ENCODE results near the gene CDH3. TPM values are rescaled to one million over a fixed set of nuclear protein-coding genes. Genes with fewer than 3 reads are reported as not detected.
A peak's percentile ranks its signal among the peaks of the same experiment; 100 is the strongest.

Gene CDH3
- polyA plus RNA-seq, 6 donors from 2014 or later, result 0.25 TPM; not detected in 5

GRCh38 chr16:68658341-68658973 lies 13.3 kb downstream of the CDH3 start:
- ATAC-seq (ENCODE audit: low read depth in 2 of 2) (no peak), DNase-seq (no peak)
- no peak overlapping the region for H3K27ac Mint-ChIP-seq
- no peaks in the 10 kb centered on the region for H3K4me1 Mint-ChIP-seq
- peaks cover 0 to 1% (median 0%) of the 10 kb centered on the region in 7 donors for H3K9me3 Mint-ChIP-seq
- H3K27me3 Mint-ChIP-seq, result peaks cover 14 to 38% (median 32%) of the 10 kb centered on the region in 3 donors
- no peak overlapping the region for H3K4me3 Mint-ChIP-seq
- H3K36me3 Mint-ChIP-seq, result no peaks in the 10 kb centered on the region

- DNase-seq, result no peak
- no peaks in the 10 kb centered on the region for H3K36me3 Mint-ChIP-seq
- no peaks in the 10 kb centered on the region for H3K4me1 Mint-ChIP-seq
- H3K27me3 Mint-ChIP-seq, result peaks cover 14 to 38% (median 32%) of the 10 kb centered on the region in 3 donors
- H3K4me3 Mint-ChIP-seq, result no peak overlapping the region
- ATAC-seq (ENCODE audit: low read depth in 2 of 2), result no peak
- H3K9me3 Mint-ChIP-seq, result peaks cover 0 to 1% (median 0%) of the 10 kb centered on the region in 7 donors
- no peak overlapping the region for H3K27ac Mint-ChIP-seq
Measured at GRCh38 chr16:68658974-68659360, 13.9 kb downstream of the CDH3 start.

GRCh38 chr16:68659412-68660358 lies 14.6 kb downstream of the CDH3 start:
- Mint-ChIP-seq H3K27me3 (peaks cover 14 to 38% (median 32%) of the 10 kb centered on the region in 3 donors), H3K27ac (no peak overlapping the region), H3K9me3 (peaks cover 0 to 1% (median 0%) of the 10 kb centered on the region in 7 donors), H3K36me3 (no peaks in the 10 kb centered on the region), H3K4me3 (no peak overlapping the region), H3K4me1 (no peaks in the 10 kb centered on the region)
- ATAC-seq (ENCODE audit: low read depth in 2 of 2) (no peak), DNase-seq (no peak)

GRCh38 chr16:68660359-68660795 lies 15.3 kb downstream of the CDH3 start:
- Mint-ChIP-seq H3K36me3 (no peaks in the 10 kb centered on the region), H3K4me1 (no peaks in the 10 kb centered on the region), H3K27ac (no peak overlapping the region), H3K4me3 (no peak overlapping the region), H3K27me3 (peaks cover 14 to 33% (median 31%) of the 10 kb centered on the region in 3 donors), H3K9me3 (peaks cover 0 to 1% (median 0%) of the 10 kb centered on the region in 7 donors)
- no peak for DNase-seq
- no peak for ATAC-seq (ENCODE audit: low read depth in 2 of 2)

DNA sequence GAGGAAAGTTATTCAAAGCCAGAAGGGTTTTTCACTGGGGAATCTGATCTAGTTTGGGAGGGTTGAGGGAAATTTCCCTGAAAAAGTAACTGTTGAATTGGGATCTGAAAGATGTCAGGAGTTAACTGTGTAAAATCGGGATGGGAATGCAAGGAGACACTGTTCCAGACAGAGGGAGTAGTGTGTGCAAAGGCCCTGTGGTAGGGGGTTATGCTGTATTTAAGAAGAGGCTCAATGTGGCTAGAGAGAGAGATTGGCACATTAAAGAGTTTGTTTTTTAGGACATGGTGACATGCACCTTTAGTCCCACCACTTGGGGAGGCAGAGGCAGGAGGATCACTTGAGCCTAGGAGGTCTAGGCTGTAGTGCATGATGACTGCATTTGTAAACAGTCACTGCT lies 16.9 kb downstream of the CDH3 start:
- Mint-ChIP-seq H3K4me3 (no peak overlapping the region), H3K9me3 (no peaks in the 10 kb centered on the region), H3K27me3 (peaks cover 14 to 21% (median 16%) of the 10 kb centered on the region in 3 donors), H3K36me3 (no peaks in the 10 kb centered on the region), H3K4me1 (no peaks in the 10 kb centered on the region), H3K27ac (no peak overlapping the region)
- ATAC-seq (ENCODE audit: low read depth in 2 of 2) (no peak), DNase-seq (no peak)

GRCh38 chr16:68664297-68664696 lies 19.2 kb downstream of the CDH3 start:
- H3K9me3 Mint-ChIP-seq, result no peaks in the 10 kb centered on the region
- no peaks in the 10 kb centered on the region for H3K4me1 Mint-ChIP-seq

DNA sequence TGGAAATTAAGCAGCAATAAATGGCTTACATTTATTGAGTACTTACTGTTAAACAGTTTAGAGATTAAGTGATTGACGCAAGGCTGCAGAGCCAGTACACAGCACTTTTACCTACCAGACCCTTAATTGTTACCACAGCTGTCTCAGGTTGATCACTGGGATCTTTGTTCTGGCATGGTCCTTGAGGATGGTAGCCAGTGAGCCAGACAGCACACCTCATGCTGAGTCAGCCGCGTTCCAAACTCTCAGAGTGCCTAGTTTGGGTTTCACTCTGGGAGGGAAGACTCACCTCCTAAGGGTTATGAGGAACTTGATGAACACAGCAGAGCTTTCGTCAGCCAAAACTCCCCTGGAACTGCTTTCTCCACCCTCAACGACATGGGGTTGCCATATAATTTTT lies 20.4 kb downstream of the CDH3 start:
- no peak overlapping the region for H3K27ac Mint-ChIP-seq
- H3K36me3 Mint-ChIP-seq, result no peaks in the 10 kb centered on the region
- H3K4me1 Mint-ChIP-seq, result no peaks in the 10 kb centered on the region
- ATAC-seq (ENCODE audit: low read depth in 2 of 2) (no peak), DNase-seq (no peak)
- H3K4me3 Mint-ChIP-seq, result no peak overlapping the region
- peaks cover 3 to 20% (median 13%) of the 10 kb centered on the region in 3 donors for H3K27me3 Mint-ChIP-seq
- no peaks in the 10 kb centered on the region for H3K9me3 Mint-ChIP-seq

More at GRCh38 chr16:68664297-68664696, 19.2 kb downstream of the CDH3 start:
- Mint-ChIP-seq H3K4me3 (no peak overlapping the region), H3K27me3 (peaks cover 0 to 17% (median 11%) of the 10 kb centered on the region in 3 donors), H3K36me3 (no peaks in the 10 kb centered on the region), H3K27ac (no peak overlapping the region)
- ATAC-seq (ENCODE audit: low read depth in 2 of 2) (no peak), DNase-seq (no peak)

GRCh38 chr16:68668266-68668665 lies 23.2 kb downstream of the CDH3 start:
- ATAC-seq (ENCODE audit: low read depth in 2 of 2) (no peak), DNase-seq (no peak)
- H3K9me3 Mint-ChIP-seq, result no peaks in the 10 kb centered on the region
- H3K4me1 Mint-ChIP-seq, result no peaks in the 10 kb centered on the region
- H3K27me3 Mint-ChIP-seq, result peaks cover 4 to 7% (median 4%) of the 10 kb centered on the region in 3 donors
- H3K27ac Mint-ChIP-seq, result peak overlapping the region in 1 of 6 donors; percentile 57
- H3K36me3 Mint-ChIP-seq, result no peaks in the 10 kb centered on the region
- H3K4me3 Mint-ChIP-seq, result no peak overlapping the region

GRCh38 chr16:68676113-68676860 lies 31.2 kb downstream of the CDH3 start:
- Mint-ChIP-seq H3K9me3 (no peaks in the 10 kb centered on the region), H3K27me3 (peaks cover 3 to 31% (median 30%) of the 10 kb centered on the region in 3 donors), H3K4me3 (no peak overlapping the region), H3K36me3 (no peaks in the 10 kb centered on the region), H3K27ac (no peak overlapping the region), H3K4me1 (no peaks in the 10 kb centered on the region)
- no peak for ATAC-seq (ENCODE audit: low read depth in 2 of 2)
- no peak for DNase-seq

GRCh38 chr16:68681038-68681437 lies 35.9 kb downstream of the CDH3 start:
- ATAC-seq (ENCODE audit: low read depth in 2 of 2), result no peak
- H3K4me1 Mint-ChIP-seq, result no peaks in the 10 kb centered on the region

DNA sequence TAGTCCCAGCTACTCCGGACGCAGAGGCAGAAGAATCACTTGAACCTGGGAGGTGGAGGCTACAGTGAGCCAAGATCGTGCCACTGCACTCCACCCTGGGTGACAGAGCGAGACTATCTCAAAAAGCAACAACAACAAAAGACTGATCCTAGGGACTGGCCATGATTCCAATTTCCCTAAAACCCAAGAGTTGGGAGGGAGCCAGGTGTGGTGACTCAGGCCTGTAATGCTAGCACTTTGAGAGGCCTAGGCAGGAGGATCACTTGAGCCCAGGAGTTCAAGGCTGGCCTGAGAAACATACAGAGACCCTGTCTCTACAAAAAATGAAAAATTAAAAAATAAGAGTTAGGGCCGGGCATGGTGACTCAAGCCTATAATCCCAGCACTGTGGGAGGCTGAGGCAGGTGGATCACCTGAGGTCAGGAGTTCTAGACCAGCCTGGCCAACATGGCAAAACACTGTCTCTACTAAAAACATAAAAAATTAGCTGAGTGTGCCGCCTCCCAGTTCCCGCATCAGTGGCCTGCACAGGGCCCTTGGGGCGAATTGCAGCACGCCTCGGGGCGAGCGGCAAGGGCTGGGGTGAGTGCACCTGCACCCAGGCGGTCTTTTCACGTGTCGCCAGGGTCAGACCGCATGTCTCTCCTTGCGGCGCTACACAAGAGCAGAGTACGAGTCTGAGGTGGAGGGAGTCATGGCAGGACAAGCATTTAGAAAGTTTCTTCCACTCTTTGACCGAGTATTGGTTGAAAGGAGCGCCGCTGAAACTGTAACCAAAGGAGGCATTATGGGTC lies 40.8 kb downstream of the CDH3 start:
- H3K36me3 Mint-ChIP-seq, result no peaks in the 10 kb centered on the region
- DNase-seq (no peak), ATAC-seq (ENCODE audit: low read depth in 2 of 2) (no peak)
- H3K4me1 Mint-ChIP-seq, result no peaks in the 10 kb centered on the region
- no peaks in the 10 kb centered on the region for H3K9me3 Mint-ChIP-seq
- no peak overlapping the region for H3K27ac Mint-ChIP-seq
- peaks cover 3% of the 10 kb centered on the region in 3 donors for H3K27me3 Mint-ChIP-seq
- no peak overlapping the region for H3K4me3 Mint-ChIP-seq

More at GRCh38 chr16:68681038-68681437, 35.9 kb downstream of the CDH3 start:
- no peaks in the 10 kb centered on the region for H3K36me3 Mint-ChIP-seq
- no peak for DNase-seq
- no peaks in the 10 kb centered on the region for H3K9me3 Mint-ChIP-seq
- H3K4me3 Mint-ChIP-seq, result no peak overlapping the region
- H3K27me3 Mint-ChIP-seq, result peaks cover 0 to 30% (median 23%) of the 10 kb centered on the region in 3 donors
- H3K27ac Mint-ChIP-seq, result no peak overlapping the region

DNA sequence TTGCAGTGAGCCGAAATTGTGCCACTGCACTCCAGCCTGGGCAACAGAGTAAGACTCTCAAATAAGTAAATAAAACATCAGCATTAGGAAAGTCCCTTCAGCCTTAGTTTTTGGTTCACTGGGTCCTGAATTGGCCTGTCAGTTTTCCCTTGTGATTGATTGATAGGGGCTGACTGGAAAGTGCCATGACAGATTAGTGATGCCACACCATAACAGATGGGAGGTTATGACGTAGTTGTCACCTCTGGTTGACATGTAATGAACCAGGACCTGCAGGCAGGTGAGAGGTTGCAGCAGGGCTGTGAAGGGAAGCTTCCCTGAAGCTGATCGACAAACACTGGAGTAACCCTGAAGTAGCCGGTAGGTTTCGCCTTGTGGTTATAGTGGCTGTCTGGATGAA lies 41.8 kb downstream of the CDH3 start:
- Mint-ChIP-seq H3K27ac (no peak overlapping the region), H3K36me3 (no peaks in the 10 kb centered on the region), H3K4me3 (no peak overlapping the region)

DNA sequence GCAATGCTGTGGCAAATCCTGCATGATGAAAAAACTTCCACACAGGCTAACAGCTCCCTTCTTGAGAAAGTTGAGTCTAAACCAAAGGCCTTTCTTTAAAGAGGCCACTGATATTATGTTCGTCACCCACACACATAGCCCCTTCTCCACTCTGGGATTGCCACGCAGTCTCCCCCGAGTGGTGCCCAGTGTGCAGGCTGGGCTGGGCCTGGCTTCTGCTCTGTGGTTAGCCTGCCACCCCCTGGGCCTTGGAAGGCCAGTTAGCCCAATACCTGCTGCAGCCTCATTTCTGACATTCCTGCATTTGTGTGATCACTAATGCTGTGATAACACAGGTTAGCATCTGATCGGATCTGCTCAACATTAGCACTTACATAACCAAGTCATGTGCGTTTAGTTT lies 44.8 kb downstream of the CDH3 start:
- Mint-ChIP-seq H3K27me3 (peaks cover 0 to 3% (median 0%) of the 10 kb centered on the region in 3 donors), H3K4me1 (no peaks in the 10 kb centered on the region), H3K27ac (no peak overlapping the region), H3K9me3 (no peaks in the 10 kb centered on the region), H3K4me3 (no peak overlapping the region), H3K36me3 (no peaks in the 10 kb centered on the region)
- DNase-seq (no peak), ATAC-seq (ENCODE audit: low read depth in 2 of 2) (no peak)

More for the DNA sequence above, 41.8 kb downstream of the CDH3 start:
- Mint-ChIP-seq H3K27me3 (peaks cover 0 to 3% (median 0%) of the 10 kb centered on the region in 3 donors), H3K4me1 (no peaks in the 10 kb centered on the region), H3K9me3 (no peaks in the 10 kb centered on the region)
- DNase-seq, result no peak
- ATAC-seq (ENCODE audit: low read depth in 2 of 2), result no peak

Measured in naive B cell (primary cell).